Measurements from ENCODE around the gene FRMD4A.
"Not testable (repeated sequence)": the region's sequence is repeated elsewhere in the genome, so short reads cannot be mapped to it uniquely, and the experiment has no call there.

FRMD4A gene

DNA sequence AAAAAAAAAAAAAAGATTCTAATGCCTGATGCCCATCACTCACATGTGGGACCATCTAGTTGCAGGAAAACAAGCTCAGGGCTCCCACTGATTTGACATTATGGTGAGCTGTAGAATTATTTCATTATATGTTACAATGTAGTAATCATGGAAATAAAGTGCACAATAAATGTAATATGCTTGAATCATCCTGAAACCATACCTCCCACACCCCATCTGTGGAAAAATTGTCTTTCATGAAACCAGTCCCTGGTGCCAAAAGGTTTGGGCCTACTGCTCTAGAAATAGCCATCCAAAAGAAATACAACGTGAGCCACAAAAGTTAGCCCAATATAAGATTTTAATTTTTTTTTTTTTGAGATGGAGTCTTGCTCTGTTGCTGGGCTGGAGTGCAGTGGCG is 478.8 kb downstream of the FRMD4A start:
- DNase-seq (ENCODE audit: low read depth, low spot score) = no peak

DNA sequence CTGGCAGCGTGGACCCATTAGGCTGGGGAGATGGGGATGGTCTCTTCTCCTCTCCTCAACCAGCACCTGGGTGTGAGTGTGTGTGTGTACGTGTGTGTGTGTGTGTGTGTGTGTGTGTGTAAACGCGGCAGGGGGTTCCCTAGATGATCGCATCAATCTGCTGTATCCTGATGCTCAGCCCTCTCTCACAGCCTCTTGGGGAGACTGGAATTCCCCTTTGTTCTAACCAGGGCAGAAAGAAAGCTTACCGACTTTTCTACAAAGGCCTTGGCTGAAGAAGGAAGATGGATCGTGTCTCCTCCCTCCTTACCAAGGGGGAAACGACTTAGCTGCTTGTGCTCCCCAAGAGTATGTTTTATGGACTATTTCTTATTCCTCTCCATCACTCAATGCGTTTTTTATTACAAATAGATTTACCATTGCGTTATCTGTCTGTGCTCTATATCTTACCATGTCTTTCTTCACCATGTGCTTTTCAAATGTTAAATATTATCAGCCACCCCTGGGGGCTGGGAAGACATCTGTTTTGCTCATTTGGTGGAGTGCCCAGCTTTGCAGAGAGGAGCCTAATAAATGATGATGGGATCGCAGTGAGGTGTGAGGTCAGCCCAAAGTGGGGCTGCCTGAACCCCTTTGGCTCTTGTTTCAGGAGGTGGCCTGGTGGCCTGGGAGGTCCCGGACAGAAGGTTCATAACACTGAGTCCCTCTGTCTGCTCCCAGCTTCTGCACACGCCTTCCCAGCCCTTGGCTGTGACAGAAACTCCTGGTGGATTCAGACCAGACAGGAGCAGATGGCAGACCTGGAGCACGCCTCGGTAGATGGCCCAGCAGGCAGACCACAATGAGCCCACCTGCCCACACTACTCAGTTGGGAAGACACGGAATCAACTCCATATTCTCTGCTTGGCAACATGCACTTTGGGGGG is 481.9 kb downstream of the FRMD4A start:
- no peak for DNase-seq (ENCODE audit: low read depth, low spot score)

DNA sequence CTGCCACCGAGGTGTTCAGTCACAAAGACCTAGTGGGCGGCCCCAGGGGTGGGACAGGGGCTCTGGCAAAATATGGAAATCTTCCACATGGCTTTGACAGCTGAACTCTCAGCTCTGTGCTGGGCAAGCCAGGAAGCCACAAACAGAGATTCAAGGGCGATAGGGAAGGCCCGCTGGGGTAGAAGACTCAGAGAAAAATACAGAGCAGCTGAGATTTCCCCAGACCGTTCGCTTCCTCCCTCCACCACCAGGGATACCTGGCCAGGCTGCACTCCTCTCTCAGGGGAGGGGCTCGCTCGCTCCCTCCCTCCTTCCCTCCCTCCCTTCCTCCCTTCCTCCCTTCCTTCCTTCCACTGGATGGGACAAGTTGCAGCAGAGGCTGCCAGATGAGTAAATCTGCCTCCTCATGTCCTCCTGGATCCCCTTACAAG is 483.5 kb downstream of the FRMD4A start:
- no peak for DNase-seq (ENCODE audit: low read depth, low spot score)

DNA sequence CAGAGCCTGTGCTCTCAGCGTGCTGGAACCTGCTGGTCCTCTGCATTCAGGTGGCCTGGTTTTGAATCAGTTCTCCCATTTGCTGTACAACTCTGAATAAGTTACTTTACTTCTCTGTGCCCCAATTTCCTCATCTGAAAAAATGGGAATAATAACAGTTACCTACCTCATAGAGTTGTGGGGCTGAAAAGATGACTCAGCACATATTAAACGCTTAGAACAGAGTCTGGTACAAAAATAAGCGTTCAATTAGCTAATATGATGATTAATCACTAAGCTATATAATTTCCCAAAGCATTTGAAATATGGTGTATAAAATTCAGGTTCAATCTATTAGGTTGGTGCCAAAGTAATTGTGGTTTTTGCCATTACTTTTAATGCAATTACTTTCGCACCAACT is 484.8 kb downstream of the FRMD4A start:
- DNase-seq (ENCODE audit: low read depth, low spot score) = no peak

DNA sequence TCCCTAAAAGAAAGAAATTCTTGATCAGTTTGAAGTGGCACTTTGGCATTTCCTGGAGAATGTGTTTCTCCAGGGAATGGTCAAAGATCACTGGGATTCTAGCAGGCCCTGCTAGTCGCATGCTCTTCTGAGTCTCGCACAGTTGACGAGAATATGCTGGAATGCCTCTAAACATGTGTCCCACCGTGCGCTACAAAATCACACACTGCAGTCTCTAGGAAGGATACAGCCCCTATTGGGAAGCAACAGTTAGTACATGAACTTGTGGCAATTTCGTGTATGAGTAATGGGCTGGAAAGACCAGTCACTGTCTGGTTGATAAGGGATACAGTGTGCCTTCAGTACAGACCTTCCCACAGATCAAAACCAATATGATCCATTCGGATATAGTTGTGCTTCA is 486.1 kb downstream of the FRMD4A start:
- DNase-seq (ENCODE audit: low read depth, low spot score) = no peak

DNA sequence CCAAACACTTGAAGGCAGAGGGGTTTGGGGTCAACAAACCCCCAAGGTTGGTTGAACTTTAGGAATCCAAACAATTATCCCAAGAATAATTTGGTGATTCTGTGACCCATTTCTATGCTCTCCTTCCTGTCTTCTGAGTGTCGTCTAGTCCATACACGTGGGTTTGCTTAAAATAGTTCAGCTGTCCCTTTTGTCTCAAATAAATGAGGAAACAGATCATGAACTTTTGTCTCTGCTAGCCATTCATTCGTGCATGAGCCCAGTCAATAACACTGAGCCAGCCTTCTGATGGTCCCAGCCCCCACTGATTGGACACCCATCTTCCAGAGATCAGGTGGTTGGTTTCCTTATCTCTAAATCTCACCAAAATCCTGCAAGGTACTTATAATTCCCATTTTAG is 488.6 kb downstream of the FRMD4A start:
- DNase-seq (ENCODE audit: low read depth, low spot score) = no peak

DNA sequence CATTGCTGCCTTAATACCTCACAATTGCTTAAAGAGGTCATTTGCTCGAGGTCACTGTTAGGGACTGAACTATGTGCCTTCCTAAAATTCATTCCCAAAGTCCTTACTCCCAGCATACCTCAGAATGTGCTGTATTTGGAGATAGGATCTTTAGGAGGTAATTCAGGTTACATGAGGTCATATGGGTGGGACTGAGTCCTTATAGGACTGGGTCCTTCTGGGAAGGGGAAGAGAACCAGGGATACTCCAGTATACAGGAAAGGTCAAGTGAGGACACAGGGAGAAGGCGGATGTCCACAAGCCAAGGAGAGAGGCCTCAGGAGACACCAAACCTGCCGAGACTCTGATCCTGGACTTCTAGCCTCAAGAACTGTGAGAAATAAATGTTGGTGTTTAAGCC is 490.7 kb downstream of the FRMD4A start:
- DNase-seq (ENCODE audit: low read depth, low spot score) = no peak

DNA sequence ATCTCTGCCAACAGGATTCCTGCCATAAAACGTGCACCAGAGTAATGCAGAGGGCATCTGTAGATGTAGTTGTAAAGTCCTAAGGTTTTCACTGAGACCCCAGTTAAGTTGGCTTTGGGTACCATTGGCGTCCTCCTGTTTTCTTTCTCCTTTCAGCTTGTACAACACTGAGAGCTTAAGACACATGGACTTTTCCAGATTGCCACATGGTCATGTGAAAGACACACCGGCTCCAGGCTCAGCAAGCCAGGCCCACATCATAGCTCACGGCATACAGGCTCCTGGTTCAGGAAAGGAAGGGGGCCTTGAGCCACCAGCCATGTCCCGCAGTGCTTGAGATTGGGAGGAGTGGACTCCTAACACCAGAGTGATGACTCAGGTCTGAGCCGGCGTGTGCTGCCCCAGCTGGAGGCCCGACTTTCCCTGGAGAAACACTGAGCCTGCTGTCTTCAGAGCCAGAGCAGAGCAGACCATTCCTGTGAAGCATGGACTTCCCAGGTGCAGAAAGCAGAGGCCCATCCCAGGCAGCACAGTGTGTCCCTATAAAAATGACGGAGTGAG is 491.2 kb downstream of the FRMD4A start:
- no peak for DNase-seq (ENCODE audit: low read depth, low spot score)

DNA sequence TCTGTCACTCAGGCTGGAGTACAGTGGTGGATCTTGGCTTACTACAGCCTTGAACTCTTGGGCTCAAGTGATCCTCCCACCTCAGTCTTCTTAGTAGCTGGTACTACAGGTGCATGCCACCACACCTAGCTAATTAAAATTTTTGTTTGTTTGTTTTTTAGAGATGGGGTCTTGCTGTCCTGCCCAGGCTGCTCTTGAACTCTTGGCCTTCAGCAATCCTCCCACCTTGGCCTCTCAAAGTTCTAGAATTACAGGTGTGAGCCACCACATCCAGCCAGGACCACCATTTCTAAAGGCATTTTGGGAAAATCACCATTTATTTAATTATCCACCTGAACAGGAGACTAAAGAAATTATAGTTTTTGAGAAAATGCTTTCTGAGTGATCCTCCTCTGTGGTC is 491.7 kb downstream of the FRMD4A start:
- DNase-seq (ENCODE audit: low read depth, low spot score) = no peak

DNA sequence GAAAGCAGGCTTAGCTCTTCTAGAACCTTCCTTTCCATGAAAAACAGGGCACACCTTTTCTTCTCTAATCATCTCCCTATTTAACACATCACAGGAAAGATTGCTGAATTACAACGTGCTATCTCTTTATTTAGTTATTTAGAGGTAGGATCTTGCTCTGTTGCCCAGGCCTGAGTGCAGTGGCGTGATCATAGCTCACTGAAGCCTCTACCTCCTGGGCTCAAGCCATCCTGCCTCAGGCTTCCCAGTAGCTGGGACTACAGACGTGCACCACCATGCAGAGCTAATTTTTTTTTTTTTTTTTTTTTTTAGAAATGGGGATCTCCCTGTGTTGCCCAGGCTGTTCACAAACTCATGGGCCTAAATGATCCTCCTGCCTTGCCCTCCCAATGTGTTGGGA is 492.8 kb downstream of the FRMD4A start:
- DNase-seq (ENCODE audit: low read depth, low spot score) = no peak

DNA sequence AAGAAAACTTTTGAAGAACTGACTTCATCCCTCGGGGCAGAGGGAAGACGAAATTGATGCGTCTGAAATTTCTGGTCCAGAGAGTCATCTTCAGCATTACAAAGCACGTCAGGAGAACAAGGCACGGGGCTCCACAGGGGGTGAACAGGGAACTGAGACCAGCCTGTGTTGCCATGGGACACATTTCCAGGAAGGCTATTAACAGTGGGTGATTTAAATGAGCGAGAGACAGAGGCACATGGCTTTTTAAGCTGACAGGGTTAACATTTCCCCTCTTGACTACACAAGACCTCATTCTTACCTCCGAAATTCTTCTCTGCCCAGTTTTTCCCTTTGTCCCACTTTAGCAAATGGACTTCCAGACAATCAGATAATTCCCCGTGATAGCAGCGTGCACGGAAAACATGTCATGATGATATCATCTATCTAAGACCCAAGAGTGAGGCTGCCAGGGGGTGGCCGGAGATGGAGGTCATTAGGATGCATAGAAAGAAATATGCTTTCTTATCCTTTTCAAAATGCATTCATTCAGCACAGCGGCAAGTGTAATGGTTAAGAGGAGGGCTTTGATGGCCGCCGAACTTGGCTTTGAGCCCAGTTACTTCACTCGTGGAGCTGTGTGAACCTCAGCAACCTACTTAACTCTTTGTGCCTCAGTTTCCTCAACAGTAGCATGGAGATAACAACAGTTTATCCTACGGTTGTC is 496.0 kb downstream of the FRMD4A start:
- DNase-seq (ENCODE audit: low read depth, low spot score) = no peak

DNA sequence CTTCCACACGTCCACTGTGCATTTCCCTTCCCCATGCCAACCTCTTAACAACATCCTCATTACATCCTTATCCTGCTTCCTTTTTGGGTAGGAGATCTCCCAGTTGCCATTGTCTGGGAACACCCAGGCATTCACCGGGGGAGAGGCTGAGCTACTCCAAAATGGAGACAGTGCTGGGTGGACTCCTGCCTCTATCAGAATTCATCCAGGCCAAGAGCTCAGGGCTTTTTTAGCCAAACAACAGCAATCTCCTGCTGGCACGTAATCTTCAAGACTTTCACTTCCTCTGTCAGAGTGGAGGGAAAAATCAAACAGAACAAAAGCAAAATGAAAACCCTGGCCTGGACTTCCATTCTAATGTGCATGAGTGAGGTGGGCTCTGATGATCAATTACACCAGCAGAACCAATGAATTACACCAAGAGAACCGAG is 499.0 kb downstream of the FRMD4A start:
- no peak for DNase-seq (ENCODE audit: low read depth, low spot score)

DNA sequence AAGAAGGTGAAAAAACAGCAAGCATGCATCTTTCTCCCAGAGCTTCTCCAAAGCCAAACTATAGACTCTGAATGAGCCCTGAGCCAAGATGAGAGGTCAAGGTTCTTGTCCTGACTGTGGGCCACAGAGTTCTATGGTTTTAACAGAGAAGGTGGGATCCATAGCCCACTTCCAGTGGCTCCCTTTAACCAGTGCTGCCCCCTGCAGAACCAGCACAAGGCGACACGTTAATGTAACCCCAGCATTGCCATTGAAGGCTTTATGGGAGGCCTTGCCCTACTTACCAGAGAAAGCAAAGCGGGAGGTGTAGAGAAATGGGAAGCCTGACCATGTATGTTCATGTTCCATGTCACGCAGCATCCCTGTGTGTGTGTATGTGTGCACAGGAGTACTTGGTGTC is 500.3 kb downstream of the FRMD4A start:
- DNase-seq (ENCODE audit: low read depth, low spot score) = no peak

DNA sequence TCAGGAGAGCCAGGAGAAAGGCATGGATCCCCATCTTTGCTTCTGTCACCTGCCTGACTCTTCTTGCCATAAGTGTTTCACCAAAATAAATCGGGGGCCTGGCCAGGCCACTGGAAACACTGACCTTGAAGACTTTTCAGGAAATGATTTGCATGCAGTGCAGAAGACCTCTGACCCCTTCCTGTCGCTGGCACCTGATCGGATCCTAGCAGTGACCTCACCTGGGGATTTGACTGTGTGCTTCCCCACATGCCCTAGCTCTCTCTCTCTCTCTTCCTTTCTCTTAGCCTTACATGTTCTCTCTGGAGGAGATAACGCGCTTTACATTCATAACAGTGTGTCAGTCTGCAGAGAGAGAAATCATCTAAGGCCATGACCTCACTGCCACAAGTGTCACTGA is 500.9 kb downstream of the FRMD4A start:
- DNase-seq (ENCODE audit: low read depth, low spot score) = no peak

DNA sequence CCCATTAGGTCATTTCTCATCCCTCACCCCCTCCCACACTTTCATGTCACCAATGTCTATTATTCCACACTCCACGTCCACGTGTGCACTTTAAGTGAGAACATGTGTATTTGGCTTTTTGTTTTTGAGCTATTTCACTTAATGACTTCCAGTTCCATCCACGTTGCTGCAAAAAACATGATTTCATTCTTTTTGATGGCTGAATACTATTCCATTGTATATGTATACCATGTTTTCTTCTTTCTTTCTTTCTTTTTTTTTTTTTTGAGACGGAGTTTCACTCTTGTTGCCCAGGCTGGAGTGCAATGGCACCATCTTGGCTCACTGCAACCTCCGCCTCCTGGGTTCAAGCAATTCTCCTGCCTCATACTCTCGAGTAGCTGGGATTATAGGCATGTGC is 502.4 kb downstream of the FRMD4A start:
- not testable (repeated sequence) for DNase-seq (ENCODE audit: low read depth, low spot score)

DNA sequence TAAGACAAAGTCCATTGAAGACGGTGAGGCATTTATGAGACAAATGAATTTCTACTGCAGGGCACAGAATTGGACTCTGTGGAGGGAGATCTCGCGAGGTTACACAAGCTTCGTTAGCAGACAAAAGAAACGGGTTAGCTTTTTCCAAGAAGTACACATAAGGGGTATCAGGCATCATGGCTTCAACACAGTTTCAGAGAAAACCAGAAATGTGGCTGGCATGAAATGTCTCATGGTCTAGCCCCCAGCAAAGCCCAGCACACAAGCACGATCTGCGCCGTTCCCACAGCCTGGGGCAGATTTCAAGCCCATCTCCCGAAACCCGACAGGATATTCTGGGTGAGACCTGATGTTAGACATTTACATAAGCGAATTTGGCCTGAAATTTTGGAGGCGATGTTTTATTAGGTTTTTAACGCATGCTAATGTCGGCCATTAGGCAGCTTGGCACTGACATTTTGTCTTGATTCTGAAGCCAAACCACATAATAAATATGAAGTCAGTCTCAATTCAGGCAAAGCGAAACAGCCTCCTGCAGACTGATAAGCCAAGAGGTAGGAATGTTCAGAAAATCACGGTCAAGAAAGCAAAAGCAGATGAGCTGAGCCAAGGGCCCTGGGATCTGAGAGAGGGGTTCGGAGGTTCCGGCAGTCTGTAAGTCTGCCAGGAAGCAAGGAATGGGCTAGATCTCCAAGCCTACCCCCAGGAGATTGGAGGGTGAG is 503.5 kb downstream of the FRMD4A start:
- DNase-seq (ENCODE audit: low read depth, low spot score) = no peak

DNA sequence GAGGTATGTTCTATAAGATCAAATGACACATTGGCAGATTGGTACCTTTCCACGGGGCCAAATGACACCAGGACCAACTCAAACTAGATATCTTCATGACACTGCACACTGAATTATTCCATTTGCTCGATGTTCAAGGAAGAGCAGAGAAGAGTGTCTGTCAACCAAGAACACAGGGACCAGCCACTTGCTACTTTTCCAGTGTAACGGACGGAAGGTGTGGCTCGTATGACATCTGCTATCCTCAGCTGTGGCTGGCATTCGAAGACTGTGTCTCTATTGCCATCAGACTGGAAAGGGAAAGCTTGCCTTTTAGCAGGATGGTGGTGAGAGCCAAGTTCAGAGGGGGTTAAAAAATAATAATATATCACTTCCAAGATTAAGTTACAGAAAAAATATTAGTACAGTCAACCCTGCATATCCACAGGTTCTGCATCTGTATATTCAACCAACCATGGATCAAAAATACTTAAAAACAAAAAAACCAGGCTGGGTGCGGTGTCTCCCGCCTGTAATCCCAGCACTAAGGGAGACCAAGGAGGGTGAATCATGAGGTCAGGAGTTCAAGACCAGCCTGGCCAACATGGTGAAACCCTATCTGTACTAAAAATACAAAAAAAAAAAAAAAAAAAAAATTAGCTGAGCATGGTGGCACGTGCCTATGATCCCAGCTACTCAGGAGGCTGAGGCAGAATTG is 506.9 kb downstream of the FRMD4A start:
- no peak for DNase-seq (ENCODE audit: low read depth, low spot score)

DNA sequence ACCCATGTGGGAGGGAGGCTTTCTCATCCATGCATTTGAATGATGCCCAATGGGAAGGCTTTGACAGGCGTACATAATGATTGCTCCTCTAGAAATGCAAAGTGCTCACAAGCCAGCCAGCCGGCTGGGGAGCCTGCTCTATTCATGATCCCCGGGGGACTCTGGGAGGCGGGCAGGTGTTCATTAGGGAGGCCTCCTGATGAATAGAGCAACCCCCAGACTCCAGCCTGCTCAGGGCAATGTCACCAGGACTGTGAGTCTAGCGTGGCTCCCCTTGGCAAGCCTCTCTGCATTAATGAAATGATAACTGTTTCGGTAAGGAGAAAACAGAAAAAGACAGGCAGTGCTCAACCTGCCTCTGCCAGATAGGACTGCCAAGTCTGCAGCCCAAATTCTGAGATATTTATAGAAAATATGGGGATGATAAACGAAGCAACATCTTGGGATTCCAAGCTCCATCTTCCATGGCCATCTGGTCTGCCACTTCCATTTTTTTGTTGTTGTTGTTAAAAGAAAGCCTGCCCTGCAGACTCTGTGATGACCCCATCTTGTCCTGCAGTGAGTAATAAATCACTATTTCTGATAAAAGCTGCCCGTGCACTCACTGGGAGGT is 507.5 kb downstream of the FRMD4A start:
- DNase-seq (ENCODE audit: low read depth, low spot score) = no peak

DNA sequence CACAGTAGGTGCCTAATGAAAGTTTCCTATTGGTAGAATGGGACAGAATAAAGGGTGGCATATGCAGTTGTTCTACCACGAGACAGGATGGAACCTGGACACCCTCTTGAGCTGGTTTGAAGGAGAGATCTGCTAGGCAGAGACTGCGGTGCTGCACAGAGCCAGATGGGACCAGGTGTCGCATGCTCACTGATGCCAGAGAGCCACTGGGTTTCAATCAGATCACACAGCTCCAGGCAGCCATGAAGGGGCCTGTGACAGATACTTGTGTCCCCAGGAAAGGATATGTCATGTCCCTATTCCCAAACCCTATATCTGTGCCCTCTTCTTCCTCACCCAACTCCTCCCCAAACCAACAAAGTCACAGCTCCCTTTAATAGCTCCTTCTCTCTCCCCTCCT is 508.2 kb downstream of the FRMD4A start:
- DNase-seq (ENCODE audit: low read depth, low spot score) = no peak

DNA sequence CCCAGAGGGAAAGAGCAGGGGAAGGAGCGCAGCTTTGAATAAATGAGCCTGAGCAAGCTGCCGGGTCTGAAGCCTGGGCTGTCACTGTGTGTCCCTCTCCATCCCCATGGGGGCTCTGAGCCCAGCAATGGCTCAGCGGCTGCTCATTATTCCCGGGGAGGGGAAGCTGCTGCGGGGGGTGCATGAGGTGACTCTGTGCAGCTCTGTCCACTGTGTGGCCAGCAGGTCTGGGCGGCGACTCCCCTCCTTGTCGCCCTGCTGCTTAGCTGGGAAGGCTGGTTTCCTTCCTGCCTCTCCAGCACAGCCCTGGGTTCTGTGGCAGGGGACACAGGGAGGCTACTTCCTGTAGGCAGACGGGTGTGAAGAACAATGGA is 509.8 kb downstream of the FRMD4A start:
- DNase-seq (ENCODE audit: low read depth, low spot score) = no peak

Data from activated naive CD8-positive, alpha-beta T cell treated with anti-CD3 and anti-CD28 coated beads, Interleukin-2, amount 50 U/mL, for 16 hours (primary cell).